Lower lobe of right lung (tissue), 2 donors: Measurements from ENCODE around the gene EVC. TPM values are rescaled to one million over a fixed set of nuclear protein-coding genes. Genes with fewer than 3 reads are reported as not detected.
"Not testable (repeated sequence)": the region's sequence is repeated elsewhere in the genome, so short reads cannot be mapped to it uniquely, and the experiment has no call there.

Experiments used
- ATAC-seq, 2 donors: fragments of 200-7000 bp; cut with Tn5 transposase; one replicate each; pipeline ENCODE4 v1.9.1; 2020 to 2022; ENCODE audit warnings: mild to moderate bottlenecking in 2 of 2, moderate library complexity in 2 of 2
- DNase-seq: peaks from one replicate; pipeline ENCODE4 v3.0.0-alpha.2; 2020
- H3K27ac ChIP-seq: fragments of 200-600 bp; one replicate; pipeline ENCODE4 v1.8.0; 2022
- H3K27me3 ChIP-seq: fragments of 200-600 bp; one replicate; pipeline ENCODE4 v1.8.0; 2022; ENCODE audit warnings: low read depth
- H3K36me3 ChIP-seq: fragments of 200-600 bp; one replicate; pipeline ENCODE4 v1.8.0; 2022; ENCODE audit warnings: mild to moderate bottlenecking
- H3K4me1 ChIP-seq: fragments of 200-600 bp; one replicate; pipeline ENCODE4 v1.8.0; 2022
- H3K4me3 ChIP-seq: fragments of 200-600 bp; one replicate; pipeline ENCODE4 v1.8.0; 2022; ENCODE audit warnings: mild to moderate bottlenecking
- H3K9me3 ChIP-seq: fragments of 200-600 bp; one replicate; pipeline ENCODE4 v1.8.0; 2022
- intact Hi-C: fragments of 100-400 bp; cut with DNase I; formaldehyde crosslinking; loops from one replicate; pipeline ENCODE4 v1.11.0; 2022
- total RNA-seq: library from RNA; stranded (reverse); fragmentation: NEBNext Ultra II Directional; extraction: Animal tissue kit (Norgen Biotek cat#: 25700); gene quantifications from one replicate; pipeline ENCODE4 v1.2.1, GENCODE V29; 2021
- TF ChIP-seq, protein P1 (sequence below): fragments of 200-600 bp; IDR thresholded peaks from one replicate; pipeline ENCODE4 v1.8.0; 2022; ENCODE audit warnings: antibody characterized with exemption, mild to moderate bottlenecking
- donor health status: DM: no; HTN: yes; CAD: no; lungs with severe emphysema.

The EVC gene
- total RNA-seq, 1 donor from 2014 or later, result 24.3 TPM

GRCh38 chr4:5843573-5844530, 132.9 kb downstream of the EVC start:
- Histone ChIP-seq H3K4me1 (peaks cover 22% of the 10 kb centered on the region), H3K36me3 (no peaks in the 10 kb centered on the region), H3K4me3 (no peak overlapping the region), H3K27ac (no peak overlapping the region), H3K27me3 (no peaks in the 10 kb centered on the region), H3K9me3 (no peaks in the 10 kb centered on the region)
- TF ChIP-seq, protein P1, sequence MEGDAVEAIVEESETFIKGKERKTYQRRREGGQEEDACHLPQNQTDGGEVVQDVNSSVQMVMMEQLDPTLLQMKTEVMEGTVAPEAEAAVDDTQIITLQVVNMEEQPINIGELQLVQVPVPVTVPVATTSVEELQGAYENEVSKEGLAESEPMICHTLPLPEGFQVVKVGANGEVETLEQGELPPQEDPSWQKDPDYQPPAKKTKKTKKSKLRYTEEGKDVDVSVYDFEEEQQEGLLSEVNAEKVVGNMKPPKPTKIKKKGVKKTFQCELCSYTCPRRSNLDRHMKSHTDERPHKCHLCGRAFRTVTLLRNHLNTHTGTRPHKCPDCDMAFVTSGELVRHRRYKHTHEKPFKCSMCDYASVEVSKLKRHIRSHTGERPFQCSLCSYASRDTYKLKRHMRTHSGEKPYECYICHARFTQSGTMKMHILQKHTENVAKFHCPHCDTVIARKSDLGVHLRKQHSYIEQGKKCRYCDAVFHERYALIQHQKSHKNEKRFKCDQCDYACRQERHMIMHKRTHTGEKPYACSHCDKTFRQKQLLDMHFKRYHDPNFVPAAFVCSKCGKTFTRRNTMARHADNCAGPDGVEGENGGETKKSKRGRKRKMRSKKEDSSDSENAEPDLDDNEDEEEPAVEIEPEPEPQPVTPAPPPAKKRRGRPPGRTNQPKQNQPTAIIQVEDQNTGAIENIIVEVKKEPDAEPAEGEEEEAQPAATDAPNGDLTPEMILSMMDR, result no peak
- DNase-seq (no peak), ATAC-seq (no peak)
- intact Hi-C loops, result no loop called here

- H3K27ac ChIP-seq, result no peak overlapping the region
- TF ChIP-seq, protein P1, result no peak
- intact Hi-C loops, result no loop called here
- DNase-seq (no peak), ATAC-seq (no peak)
- H3K36me3 ChIP-seq, result no peaks in the 10 kb centered on the region
- H3K4me1 ChIP-seq, result peaks cover 16% of the 10 kb centered on the region
- no peaks in the 10 kb centered on the region for H3K27me3 ChIP-seq
- H3K4me3 ChIP-seq, result no peak overlapping the region
- no peaks in the 10 kb centered on the region for H3K9me3 ChIP-seq
Measured at GRCh38 chr4:5845035-5845905, 134.3 kb downstream of the EVC start.

GRCh38 chr4:5851637-5852301, 140.8 kb downstream of the EVC start:
- no peak for ATAC-seq
- TF ChIP-seq, protein P1, result no peak
- no peak for DNase-seq
- no peak overlapping the region for H3K27ac ChIP-seq
- no peaks in the 10 kb centered on the region for H3K27me3 ChIP-seq
- H3K9me3 ChIP-seq, result no peaks in the 10 kb centered on the region
- no peaks in the 10 kb centered on the region for H3K4me1 ChIP-seq
- no peaks in the 10 kb centered on the region for H3K36me3 ChIP-seq
- intact Hi-C loops, result no loop called here
- no peak overlapping the region for H3K4me3 ChIP-seq

DNA sequence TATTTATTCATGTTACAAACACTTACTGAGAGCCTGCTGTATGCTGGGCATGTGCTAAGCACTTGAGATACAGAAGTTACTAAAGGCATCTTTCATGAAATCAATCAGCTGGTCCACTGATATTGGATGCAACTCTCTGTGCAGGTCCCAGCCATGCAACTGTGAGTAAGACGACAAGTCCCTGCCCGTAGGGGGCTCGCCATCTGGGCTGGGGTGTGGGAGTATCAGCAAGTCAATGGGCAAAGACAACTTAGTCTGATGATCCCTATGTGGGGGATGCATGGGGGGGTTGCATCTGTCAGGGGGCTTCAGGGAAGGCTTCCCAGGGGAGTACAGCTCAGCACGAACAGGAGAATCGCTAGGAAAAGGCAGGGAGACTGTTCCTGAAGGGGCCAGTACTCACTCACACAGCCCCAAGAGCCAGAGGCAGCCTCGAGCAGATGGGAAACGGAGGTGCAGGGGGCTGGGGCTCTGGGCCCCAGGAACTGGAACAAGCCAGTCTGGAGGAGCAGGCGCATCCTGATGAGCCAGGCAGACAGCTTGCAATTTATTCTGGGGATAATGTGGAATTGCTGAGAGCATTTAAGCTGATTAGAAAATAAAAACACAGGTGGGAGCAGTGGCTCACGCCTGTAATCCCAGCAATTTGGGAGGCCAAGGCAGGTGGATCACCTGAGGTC, 141.7 kb downstream of the EVC start:
- Histone ChIP-seq H3K9me3 (no peaks in the 10 kb centered on the region), H3K27me3 (no peaks in the 10 kb centered on the region), H3K4me3 (no peak overlapping the region), H3K27ac (no peak overlapping the region), H3K4me1 (no peaks in the 10 kb centered on the region), H3K36me3 (no peaks in the 10 kb centered on the region)
- ATAC-seq (no peak), DNase-seq (no peak)
- TF ChIP-seq, protein P1, result no peak
- intact Hi-C loops, result no loop called here

DNA sequence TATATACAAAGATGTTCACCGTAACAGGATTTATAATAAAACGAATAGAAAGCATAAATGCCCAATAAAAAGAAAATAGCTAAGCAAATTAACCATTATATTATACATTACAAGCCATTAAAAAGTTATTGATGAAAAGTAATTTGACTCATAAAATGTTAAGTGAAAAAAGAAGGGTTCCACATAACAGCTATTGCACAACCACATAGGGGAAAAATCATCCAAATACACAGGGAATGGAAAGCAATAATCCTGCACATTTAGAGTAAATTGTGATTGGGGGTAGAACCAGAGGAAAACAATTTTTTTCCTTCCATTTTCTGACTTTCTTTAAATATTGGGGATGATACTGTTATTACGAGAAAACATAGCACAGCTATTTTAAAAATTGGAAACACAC, 143.9 kb downstream of the EVC start:
- ATAC-seq, result no peak
- Histone ChIP-seq H3K27ac (no peak overlapping the region), H3K9me3 (no peaks in the 10 kb centered on the region), H3K27me3 (no peaks in the 10 kb centered on the region), H3K4me1 (no peaks in the 10 kb centered on the region), H3K36me3 (no peaks in the 10 kb centered on the region), H3K4me3 (no peak overlapping the region)
- intact Hi-C loops, result no loop called here
- no peak for DNase-seq
- TF ChIP-seq, protein P1, result no peak

DNA sequence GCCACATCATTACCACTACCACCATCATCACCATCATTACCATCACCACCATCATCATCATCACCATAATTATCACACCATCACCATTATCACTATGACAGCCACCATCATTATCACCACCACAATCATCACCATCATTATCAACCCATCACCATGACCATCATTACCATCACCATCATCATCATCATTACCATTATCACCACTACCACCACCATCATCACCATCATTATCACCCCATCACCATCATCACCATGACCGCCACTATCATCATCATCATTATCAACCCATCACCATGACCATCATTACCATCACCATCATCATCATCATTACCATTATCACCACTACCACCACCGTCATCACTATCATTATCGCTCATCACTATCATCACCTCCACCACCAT, 145.4 kb downstream of the EVC start:
- intact Hi-C loops, H3K27me3 ChIP-seq, H3K4me1 ChIP-seq, H3K36me3 ChIP-seq, H3K27ac ChIP-seq, ATAC-seq, H3K4me3 ChIP-seq, DNase-seq, H3K9me3 ChIP-seq: not testable (repeated sequence)
